Renal cortical epithelial cell (primary cell): ENCODE results near the gene HOXA7. TPM values are rescaled to one million over a fixed set of nuclear protein-coding genes. Genes with fewer than 3 reads are reported as not detected.

Experiments used
- DNase-seq: peaks from one replicate; pipeline ENCODE4 v3.0.0-alpha.2; 2011; ENCODE audit warnings: low read depth
- total RNA-seq: library from RNA; depleted of rRNA; stranded (reverse); fragments of >200 nt; gene quantifications from 2 replicates; pipeline ENCODE4 v1.2.3, GENCODE V29; 2014

HOXA7 gene
- total RNA-seq, 1 donor from 2014 or later, result 12.0 TPM

GRCh38 chr7:27107391-27108381 is 48.8 kb downstream of the HOXA7 start:
- DNase-seq, result no peak

GRCh38 chr7:27106901-27107240 is 49.6 kb downstream of the HOXA7 start:
- DNase-seq, result no peak

- DNase-seq, result no peak
Measured at GRCh38 chr7:27106181-27106900, 50.1 kb downstream of the HOXA7 start.

GRCh38 chr7:27105301-27106031 is 51.0 kb downstream of the HOXA7 start:
- no peak for DNase-seq

GRCh38 chr7:27104341-27105058 is 52.0 kb downstream of the HOXA7 start:
- no peak for DNase-seq

Other genes starting within 250 kb of the HOXA7 start
- 1.0 and 1.8 TPM in 2 replicates for gene HOXA1, start 60.7 kb downstream of the HOXA7 start, total RNA-seq
- gene HOXA2, start 54.0 kb downstream of the HOXA7 start, total RNA-seq, result 0.35 and 1.9 TPM in 2 replicates
- 0.17 and 0.75 TPM in 2 replicates for gene HOXA4, start 25.9 kb downstream of the HOXA7 start, total RNA-seq
- 13.4 and 34.2 TPM in 2 replicates for gene HOXA5, start 13.0 kb downstream of the HOXA7 start, total RNA-seq
- 2.8 and 22.0 TPM in 2 replicates for gene HOXA6, start 8.9 kb downstream of the HOXA7 start, total RNA-seq
- 4.2 and 7.2 TPM in 2 replicates for gene HOXA3, start 4.1 kb downstream of the HOXA7 start, total RNA-seq
- 22.6 and 70.8 TPM in 2 replicates for gene HOXA9, start 8.9 kb upstream of the HOXA7 start, total RNA-seq
- 11.5 and 27.3 TPM in 2 replicates for gene HOXA10, start 17.6 kb upstream of the HOXA7 start, total RNA-seq
- gene HOXA11, start 28.6 kb upstream of the HOXA7 start, total RNA-seq, result 1.7 and 5.4 TPM in 2 replicates
- gene HOXA13, start 43.4 kb upstream of the HOXA7 start, total RNA-seq, result under 0.01 TPM in 1 of 2 replicates, not detected in the other
- gene EVX1, start 86.1 kb upstream of the HOXA7 start, total RNA-seq, result not detected in 2 replicates